RPMI8226 (cell line): ENCODE results near the gene VCPKMT.

ENCODE experiments used
- DNase-seq: peaks from one replicate; pipeline ENCODE4 v3.0.0-alpha.2; 2015

Gene VCPKMT

GRCh38 chr14:50063876-50064420 is 52.4 kb downstream of the VCPKMT start:
- no peak for DNase-seq

GRCh38 chr14:50062438-50063085 is 53.8 kb downstream of the VCPKMT start:
- peak; percentile 28 for DNase-seq

- peak; percentile 56 for DNase-seq
Measured at GRCh38 chr14:50061664-50062437, 54.5 kb downstream of the VCPKMT start.

- no peak for DNase-seq
Measured at GRCh38 chr14:50060871-50061663, 55.3 kb downstream of the VCPKMT start.

- DNase-seq: no peak
Measured at GRCh38 chr14:50059763-50060616, 56.4 kb downstream of the VCPKMT start.
